Sigmoid colon (tissue), 3 donors: Measurements from ENCODE around the gene IL34.

Experiments used
- CTCF ChIP-seq, 4 experiments: fragments of 450-650 bp in 3 of 4; fragments of 200-600 bp in 1 of 4; IDR thresholded peaks; one replicate each; pipeline ENCODE4 v1.5.1; 2016 to 2019; ENCODE audit warnings: antibody characterized with exemption in 4 of 4, mild to moderate bottlenecking in 3 of 4, moderate library complexity in 2 of 4
- POLR2A ChIP-seq, 2 donors: fragments of 450-650 bp; IDR thresholded peaks; one replicate each; pipeline ENCODE4 v1.6.1; 2016; ENCODE audit warnings: antibody characterized with exemption in 2 of 2, mild to moderate bottlenecking in 2 of 2, moderate library complexity in 2 of 2

GRCh38 chr16:70664325-70665112 is 18.2 kb downstream of the IL34 start:
- no peak for TF ChIP-seq CTCF (IDR thresholded peaks at IDR 0.05)
- TF ChIP-seq POLR2A (IDR thresholded peaks at IDR 0.05), result no peak
